DMS79 treated with DMSO at 0.1 percent for 48 hours (cell line): ENCODE measurements around the gene SCART1.
"Not testable (repeated sequence)": the region's sequence is repeated elsewhere in the genome, so short reads cannot be mapped to it uniquely, and the experiment has no call there.

ENCODE experiments used
- DNase-seq: peaks from one replicate; lab custom pipeline; 2025; lab: John Stamatoyannopoulos, UW

SCART1 gene

DNA sequence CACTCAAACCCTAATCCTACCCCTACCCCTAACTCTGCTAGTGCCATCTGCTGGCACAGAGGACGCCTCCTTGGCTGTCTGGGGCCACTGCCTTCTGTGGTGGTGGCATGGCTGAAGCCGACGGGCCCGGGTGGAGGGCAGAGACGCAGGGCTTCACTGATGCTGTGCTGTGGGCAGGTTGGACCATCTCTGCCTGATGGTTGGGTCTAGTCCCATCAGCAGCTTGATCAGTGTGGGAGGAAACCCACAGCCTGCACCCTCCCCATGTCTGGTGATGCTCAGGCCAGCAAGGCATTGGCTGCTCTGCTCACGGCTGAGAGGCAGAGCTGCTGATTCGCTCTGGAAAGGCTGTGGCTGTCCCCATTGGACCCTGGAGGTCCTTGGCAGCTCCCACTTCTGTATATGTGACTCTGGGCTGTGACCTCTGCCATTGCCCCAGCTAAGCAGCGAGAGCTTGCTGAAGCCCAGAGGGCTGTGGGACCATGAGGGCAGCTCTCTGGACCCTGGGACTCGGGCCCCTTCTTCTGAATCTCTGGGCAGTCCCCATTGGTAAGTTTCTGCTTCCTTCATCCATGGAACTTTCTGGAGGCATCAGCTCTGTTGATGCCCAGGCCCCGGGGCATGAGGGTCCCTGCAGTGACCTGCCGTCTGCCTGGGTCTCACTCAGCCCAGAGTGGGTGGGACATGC, at the start of gene SCART1:
TSS of gene SCART1 (plus strand) at position 430 of the 688 bp plus-strand sequence. CDS start at position 483, 53 bp downstream.
- no peak for DNase-seq

DNA sequence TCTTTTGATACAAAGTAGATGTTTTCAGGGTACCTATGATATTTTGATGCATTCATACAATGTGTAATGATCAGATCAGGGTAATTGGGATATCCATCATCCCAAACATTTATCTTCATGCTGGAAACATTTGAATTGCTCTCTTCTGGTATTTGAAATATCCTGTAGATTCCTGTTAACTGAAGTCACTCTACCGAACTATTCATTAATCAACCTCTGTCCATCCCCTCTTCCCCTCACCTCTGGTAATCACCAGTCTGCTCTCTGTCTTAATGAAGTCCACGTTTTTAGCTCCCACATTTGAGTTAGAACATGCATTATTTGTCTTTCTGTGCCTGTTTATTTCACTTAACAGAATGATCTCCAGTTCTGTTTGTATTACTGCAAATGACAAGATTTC, 48.5 kb upstream of the SCART1 start:
- no peak for DNase-seq

DNA sequence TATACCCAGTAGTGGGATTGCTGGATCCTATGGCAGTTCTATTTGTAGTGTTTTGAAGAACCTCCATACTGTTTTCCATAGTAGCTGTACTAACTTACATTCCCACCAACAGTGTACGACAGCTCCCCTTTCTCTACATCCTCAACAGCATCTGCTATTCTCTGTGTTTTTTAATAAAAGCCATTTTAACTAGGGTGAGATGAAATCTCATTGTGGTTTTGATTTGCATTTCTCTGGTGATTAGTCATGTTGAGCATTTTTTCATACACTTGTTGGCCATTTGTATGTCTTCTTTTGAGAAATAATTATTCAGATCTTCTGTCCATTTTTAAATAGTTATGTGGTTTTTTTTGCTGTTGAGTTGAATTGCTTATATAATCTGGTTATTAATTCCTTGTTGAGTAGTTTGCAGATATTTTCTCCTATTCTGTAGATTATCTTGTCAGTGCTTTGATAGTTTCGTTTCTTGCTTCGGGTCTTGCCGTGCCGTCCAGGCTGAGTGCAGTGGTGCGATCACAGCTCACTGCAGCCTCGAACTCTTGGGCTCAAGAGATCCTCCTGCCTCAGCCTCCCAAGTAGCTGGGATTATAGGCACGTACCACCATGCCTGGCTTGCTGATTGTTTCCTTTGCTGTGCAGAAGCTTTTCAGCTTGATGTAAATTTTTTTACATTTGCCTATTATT, 47.8 kb upstream of the SCART1 start:
- no peak for DNase-seq

DNA sequence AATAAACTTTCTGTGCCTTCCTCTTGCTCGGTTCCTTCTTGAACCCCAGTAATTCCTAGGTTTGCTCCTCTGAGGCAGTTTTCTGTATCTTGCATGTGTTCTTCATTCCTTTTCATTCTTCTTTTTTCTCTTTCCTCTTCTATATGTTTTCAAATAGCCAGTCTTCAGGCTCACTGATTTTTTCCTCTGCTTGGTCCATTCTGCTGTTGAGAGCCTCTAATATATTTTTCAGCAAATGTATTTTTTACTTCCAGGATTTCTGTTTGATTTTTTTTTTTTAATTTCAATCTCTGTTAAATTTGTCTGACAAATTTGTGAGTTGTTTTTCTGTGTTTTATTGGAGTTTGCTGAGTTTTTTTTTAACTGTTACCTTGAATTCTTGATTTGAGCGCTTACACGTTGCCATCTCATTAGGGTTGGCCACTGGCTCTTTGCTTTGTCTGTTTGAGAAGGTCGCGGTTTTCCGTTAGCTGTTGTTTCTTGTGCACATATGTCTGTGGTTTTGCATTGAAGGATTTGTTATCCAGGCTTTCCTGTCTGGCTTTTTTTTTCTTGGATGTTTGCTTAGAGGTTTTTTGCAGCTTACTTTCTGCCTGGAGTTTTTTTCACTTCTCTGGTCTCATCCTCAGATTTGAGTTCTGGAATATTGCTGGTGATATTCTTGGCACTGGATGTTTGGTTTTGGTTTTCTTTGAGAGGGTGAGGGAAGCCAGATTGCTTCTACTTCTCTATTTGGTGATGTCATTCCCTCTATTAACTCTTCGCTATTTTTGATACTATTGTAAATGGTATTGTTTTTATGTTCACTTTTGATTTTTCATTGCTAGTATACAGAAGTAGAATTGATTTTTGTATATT, 42.0 kb upstream of the SCART1 start:
- DNase-seq = no peak

DNA sequence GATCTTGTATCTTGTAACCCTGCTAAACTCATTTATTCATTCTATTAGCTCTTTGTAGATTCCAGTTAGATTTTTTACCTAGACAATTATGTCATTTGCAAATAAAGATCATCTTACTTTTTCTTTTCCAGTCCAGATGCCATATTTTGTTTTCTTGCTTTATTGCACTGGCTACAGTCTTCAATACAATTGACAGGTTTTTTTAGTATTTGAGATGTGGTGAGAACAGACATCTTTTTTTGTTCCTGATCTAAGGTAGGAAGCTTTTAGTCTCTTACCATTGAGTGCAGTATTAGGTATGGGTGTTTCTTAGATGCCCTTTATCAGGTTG, 41.4 kb upstream of the SCART1 start:
- no peak for DNase-seq

DNA sequence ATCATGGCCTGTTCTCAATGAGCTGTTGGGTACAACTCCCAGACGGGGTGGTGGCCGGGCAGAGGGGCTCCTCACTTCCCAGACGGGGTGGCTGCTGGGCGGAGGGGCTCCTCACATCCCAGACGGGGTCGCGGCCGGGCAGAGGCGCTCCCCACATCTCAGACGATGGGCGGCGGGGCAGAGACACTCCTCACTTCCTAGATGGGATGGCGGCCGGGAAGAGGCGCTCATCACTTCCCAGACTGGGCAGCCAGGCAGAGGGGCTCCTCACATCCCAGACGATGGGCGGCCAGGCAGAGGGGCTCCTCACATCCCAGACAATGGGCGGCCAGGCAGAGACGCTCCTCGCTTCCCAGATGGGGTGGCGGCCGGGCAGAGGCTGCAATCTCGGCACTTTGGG, 39.3 kb upstream of the SCART1 start:
- DNase-seq = not testable (repeated sequence)

DNA sequence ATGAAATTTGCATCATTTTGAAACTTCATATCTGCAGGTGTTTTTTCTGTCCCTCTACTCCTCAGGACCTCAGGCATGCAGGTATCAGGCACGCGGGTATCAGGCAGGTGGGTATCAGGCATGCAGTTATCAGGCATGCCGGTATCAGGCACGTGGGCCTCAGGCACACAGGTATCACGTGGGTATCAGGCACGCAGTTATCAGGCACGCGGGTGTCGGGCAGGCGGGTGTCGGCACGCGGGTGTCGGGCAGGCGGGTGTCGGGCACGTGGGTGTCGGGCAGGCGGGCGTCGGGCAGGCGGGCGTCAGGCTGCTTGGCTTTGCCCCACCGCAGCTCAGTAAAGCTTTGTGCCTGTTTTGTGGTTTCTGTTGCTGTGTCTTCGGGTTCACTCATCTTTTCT, 38.0 kb upstream of the SCART1 start:
- DNase-seq = no peak

DNA sequence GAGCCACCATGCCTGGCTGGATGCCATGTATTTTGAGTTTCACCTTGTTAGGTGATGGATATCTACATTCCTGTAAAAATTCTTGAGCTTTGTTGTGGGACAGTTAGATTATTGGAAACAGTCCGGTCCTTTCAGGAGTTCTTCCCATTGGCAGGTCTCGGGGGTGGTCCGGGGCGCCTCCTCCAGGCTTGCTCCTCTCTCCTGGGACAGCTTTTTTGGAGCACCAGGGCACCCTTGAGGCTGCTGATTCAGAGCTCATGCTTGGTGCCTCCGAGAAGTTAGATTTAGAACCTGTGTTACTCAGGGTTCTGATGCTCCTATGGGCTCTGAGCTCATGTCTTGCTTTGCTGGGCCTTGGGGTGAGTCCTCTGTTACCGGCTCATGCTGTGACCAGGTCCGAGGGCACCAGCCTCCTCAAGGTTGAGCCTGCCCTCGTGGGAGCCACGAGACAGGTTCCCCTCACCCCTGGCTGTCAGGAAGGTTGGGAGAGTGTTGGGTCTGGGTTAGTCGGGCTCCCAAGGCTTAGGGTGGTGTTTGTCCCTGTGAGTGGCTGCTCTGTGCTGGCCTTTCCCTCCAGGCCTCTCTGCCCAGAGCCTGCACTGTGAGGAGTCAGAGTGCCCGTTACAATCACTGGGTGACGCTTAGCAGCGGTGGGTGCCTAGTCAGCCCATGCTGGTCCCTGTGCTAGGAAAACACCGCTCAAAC, 35.3 kb upstream of the SCART1 start:
- DNase-seq = no peak

DNA sequence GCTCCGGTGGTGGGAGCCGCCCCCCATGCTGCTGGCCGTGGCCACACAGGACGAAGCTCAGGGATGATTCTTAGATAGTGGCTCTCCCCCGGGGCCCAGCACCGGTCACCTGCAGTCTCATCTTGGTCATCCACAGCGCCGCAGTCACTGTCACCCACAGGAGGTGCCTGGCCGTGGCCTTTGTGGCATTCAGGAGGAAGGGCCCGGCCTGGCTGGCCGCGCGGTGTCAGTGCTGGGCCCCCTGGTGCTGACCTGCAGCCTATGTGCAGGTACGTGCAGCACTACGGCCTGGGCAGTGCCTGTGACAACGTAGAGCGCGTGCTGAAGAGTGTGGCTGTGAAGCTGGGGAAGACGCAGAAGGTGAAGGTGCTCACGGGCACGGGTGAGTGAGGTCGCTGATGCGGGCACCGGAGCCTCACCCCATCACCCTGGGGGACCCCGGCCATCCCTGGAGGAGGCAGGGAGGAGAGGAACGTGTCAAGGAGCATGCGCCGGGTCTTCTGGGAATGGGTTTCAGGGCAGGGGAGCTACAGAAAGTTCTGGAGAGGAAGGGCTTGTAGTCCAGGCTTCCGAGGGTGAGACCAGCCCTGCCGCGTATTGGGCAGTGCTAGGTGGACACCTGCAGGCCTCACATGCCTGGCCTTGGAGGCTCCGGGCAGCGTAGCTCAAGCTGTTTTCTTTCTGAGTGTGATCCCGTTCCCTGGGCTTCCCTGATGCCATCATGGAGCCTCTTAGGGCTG, 34.4 kb upstream of the SCART1 start:
- DNase-seq = no peak

DNA sequence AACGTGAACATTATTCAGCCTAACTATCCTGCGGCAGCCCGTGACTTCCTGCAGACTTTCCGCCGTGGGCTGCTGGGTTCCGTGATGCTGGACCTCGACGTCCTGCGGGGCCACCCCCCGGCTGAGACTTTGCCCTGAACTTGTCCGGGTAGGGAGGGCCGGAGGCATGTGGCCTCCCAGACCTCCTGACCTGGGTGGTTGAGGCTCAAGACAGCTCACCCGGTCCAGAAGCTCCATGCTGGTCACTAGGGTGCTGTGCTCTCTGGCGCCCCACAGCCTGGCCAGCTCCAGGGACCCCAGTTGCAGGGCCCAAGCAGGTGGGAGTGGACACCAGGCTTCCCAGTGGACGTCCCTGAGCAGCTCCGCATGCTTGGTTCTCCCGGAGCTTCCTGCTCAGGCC, 33.7 kb upstream of the SCART1 start:
- DNase-seq = no peak

DNA sequence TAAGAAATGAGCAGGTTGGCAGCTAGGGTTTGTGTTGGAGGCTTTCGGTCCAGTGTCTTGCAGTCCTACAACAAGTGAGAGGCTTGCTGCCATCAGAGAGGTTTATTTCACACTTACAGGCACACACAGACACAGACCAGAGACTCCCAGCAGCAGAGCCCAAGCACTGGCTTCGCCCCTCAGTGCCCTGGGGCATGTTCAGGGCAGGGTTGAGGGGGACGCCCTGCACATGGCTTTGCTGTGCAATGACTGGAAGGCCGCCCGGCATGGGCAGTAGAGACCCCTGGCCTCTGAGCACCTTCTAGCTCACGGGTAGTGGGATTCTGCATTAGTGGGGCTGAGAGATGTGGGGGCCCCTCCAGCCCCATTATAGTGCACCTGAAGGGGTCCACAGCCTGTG, 33.2 kb upstream of the SCART1 start:
- DNase-seq = no peak

DNA sequence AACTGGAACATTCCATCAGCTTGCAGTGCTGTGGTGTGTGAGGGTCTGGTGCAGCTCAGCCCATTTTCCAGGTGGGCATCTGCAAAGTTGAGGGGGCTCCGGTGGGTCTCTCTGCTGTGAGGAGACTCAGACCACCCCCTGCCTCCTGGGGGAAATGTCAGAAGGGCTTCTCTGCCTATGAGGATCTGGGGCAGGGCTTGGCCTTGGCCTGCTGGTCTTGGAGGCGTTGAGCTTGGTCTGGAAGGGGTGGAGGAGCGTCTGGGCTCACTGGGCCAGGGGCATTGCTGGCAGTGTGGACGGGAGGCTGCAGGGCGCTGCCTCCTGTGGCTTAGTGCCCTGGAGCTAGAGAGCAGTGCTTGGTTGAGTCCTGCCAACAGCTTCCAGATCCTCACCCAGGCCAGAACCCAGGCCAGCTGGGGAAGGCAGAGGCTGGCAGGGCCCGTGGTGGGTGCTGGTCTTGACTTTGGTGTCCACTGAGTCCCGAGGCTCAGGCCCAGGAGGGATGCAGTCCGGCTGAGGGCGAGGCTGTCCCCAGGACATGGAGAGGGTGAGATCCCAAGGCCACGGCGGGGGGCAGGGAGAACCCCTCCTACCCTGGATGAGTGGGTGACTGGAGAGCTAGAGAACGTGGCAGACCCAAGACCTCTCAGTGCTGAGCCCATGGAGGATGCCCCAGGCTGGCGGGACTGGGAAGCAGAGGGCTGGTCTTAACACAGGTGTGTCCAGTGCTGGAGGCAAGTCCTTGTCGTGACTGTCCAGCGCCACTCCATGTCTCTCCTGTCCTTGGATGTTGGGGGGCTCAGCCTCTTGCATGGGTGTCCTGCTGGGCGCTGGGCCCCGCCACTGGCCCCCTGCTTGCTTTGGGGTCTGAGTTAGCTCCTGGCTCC, 32.2 kb upstream of the SCART1 start:
- no peak for DNase-seq

DNA sequence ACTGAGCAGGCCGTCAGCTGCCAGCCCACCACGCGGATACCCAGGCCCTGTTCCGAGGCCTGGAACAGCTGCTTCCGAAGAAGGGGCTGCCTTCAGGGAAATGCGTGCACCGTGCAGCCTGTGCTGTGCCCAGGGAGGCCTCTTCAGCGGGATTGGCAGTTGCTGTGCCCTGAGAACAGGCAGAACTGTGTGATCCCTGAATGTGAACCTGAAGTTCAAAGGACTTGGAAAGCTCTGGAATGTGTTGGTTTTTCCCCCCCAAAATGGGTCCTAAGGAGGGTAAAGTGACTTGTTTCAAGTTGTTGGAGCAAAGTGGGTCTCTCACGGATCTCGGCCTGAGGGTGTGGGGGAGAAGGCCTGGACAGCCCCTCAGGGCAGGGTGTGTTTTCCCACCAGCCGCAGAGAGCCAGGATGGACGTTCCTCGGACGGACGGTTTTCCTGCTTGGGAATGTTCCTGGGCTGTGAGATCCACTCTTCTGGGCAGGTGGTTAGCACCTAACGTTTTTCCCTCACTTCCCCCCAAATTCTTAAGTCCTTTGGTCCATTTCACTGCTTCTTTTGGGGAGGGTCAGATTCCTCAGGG, 31.4 kb upstream of the SCART1 start:
- DNase-seq = no peak

DNA sequence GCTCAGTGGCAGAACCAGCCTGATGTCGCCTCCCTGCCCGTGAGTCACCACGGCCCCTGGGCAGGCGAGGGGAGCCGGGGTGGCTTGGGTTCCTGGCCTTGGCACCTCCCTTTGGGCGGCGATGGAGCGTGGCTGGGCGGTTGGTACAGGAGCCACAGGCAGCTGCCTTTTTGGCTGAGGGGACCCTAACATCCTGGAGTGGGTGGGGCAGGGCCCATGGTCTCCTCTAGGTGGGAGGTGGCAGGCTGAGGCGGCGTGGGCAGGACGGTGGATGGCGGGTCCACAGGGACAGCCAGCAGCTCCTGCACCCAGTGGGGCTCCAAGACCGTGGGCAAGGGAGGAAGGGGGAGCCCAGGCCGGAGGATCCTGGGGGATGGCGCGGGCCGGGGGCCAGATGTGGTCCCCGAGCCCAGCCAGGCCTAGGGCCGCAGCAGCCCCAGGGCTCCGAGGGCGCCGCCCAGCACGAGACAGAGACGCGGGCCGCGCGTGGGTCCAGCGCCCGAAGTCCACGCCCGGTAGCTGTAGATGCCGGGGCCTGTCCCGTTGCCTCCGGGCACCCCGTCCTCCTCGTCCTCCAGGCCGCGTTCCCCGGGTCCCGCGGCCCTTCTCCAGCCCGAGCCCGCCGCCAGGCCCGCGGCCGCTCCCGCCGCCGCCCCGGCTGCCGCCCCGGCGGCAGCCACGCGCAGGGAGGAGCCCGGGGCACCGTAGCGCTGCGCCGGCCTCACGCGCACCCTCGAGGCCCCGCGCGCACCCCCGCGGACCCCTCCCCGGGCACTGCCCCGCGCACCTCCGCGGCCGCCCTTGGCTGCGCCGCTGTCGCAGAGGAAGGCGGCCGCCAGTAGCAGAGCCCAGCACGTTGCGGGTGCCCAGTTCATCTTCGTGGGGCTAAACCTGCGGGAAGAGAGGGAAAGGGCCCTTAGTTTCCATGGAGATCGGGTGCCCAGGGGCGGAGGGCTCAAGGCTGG, 30.7 kb upstream of the SCART1 start:
- no peak for DNase-seq

DNA sequence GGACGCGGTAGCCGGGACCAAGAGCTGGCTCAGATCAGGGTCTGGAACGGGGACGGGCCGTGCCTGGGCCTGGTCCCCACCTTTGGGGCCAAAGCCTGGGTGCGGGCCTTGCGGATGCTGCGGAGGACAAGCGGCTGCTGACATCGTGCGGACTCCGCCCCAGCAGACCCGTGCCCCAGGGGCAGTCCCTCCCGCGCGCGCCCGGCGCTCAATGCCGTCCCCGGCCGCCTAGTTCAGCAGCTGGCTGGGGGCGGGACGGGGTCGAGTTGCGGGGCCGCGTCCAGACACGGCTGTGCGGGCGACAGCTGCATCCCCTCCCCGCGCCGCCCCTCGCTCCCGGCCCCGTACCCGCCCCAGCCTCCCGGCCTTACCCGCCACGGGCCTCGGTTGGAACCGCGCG, 29.6 kb upstream of the SCART1 start:
- not testable (repeated sequence) for DNase-seq

DNA sequence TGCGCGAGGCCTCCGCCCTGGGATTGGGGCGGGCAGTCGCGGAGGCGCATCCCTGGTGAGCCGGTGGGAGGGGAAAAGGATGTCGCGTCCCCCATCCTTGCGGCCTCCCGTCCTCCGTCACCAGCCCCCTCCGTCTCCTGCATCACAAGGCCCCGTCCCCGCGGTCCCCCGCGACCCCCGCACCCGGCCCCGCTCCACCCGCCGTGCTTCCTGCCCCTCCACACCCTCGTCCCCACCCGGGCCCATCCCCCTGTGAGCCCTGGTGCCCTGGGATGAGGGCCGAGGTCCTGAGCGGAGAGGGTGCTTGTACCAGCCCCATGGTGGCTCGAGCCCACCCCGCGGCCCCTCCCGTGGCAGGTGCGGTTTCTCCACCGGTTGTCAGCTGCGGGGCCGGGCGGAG, 29.1 kb upstream of the SCART1 start, which contains the start of gene SPRN:
TSS of gene SPRN (minus strand) at position 25 of the 400 bp plus-strand sequence. CDS start 944 bp downstream, outside the sequence.
- DNase-seq = not testable (repeated sequence)

DNA sequence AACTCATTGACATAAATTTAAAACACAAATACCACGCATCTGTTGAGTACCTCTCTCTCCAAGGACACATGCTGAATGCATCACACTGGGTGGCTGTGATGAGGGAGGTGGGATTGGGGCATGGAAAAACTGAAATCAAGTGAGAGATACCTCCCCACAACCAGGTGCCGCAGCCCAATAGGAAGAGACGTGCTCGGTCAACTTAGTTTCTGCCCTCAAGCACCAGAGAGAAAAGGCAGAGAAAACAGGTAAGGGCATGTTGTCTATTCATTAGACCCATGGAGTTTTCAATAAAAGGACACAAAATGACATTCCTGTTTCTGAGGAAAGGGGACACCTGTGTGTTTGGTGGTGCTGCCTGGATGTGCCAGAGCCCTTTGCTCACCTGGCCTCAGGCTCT, 24.2 kb upstream of the SCART1 start:
- not testable (repeated sequence) for DNase-seq

DNA sequence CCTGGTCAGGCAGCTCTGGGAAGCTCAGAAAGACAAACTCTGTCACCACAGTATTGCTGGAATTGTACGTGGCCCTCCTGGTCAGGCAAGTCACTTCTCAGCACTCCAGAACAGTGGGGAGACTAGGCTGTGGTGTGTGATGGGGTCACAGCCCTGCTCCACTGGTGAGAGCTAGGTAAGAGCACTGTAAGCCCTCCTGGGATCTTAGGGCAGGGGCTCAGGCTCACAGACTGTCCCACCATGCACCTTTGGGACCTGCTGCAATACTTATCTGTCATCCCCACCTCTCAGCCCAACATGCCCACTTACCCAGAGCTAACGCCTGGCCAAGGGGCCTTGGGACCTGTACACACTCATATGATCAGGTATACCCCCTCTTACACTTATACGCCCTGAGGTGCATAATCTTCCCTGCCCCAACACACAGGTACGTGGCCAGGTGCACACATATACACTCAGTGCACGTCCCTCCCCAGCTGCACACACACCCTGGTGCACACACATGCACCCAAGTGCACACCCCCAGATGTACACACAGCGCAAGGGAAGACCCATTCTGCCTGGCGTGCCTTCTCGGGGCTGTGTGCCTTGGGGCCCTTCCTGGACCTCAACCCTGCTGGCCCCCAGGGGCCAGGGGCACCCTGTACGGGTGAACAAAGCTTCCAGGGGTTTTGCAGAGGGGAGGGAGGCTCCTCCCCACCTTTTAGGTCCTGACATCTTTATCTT, 21.7 kb upstream of the SCART1 start:
- DNase-seq = not testable (repeated sequence)
